GM21825 (cell line): Measurements from ENCODE around the gene LSM12.

Source experiments
- ATAC-seq: cut with Tn5 transposase; IDR thresholded peaks from one replicate; pipeline ENCODE4 v1.9.1; 2021; ENCODE audit warnings: mild to moderate bottlenecking, moderate library complexity; ENCODE audit not compliant: unreplicated experiment

LSM12 gene

GRCh38 chr17:43988301-43988700 is 78.2 kb downstream of the LSM12 start:
- no peak for ATAC-seq

GRCh38 chr17:43987131-43988021 is 79.1 kb downstream of the LSM12 start:
- ATAC-seq, result no peak

DNA sequence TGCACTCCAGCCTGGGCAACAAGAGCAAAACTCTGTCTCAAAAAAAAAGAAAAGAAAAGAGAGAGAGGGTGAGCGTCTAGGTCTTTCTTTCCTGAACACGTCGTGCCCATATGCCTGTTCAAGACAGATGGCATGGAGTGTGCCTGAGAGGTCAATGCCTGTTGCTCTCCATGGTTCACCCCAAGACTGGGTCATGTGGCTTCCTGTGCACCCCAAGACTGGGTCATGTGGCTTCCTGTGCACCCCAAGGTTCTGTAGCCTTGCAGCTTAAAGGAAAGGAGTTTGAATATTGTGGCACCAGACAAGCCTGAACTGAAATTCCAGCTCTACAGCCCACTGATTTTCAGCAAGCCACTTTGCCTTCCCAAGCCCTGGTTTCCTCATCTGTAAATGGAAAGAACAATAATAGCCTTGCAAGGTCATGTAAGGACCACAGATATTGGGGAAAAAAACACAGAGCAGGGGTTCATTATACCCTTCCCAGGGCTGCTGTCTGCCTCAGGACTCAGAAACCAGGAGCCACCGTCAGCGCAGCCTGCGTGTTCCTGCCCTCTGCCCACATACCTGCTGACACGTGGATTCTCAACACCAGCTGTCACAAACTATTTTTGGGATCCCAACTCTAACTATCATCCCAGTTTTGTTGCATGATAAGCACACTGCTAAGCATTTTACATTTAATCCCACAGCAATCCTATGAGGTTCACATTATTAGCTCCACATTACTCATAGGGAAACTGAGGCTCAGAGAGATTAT is 80.1 kb downstream of the LSM12 start:
- no peak for ATAC-seq

- no peak for ATAC-seq
Measured at GRCh38 chr17:43984521-43984920, 82.0 kb downstream of the LSM12 start.
